Measurements from ENCODE around the gene PAN3. TPM values are rescaled to one million over a fixed set of nuclear protein-coding genes. Genes with fewer than 3 reads are reported as not detected.

Gene PAN3
- total and polyA plus RNA-seq, 9 donors = 16.5 to 24.0 (median 18.7) TPM

DNA sequence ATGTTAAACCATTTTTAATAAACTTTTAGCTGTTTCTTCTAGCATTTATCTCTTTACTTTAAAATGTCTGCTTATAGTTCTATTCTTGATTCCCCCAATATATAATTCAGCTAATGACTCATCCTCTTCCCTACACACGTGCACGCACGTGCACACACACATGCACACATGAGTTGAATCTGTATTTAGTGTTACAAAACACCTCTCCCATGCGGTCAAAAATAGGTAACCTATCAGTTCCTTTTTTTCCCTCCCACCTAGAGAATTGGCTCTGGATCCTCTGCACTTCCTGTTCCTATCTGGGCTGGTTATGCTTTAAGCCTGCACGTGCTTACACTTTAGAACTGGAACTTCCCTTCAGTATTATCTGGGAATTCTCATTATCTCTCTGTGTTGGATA lies 144.1 kb downstream of the PAN3 start:
- no peaks in the 10 kb centered on the region for H3K9me3 ChIP-seq (replicated peaks; ENCODE audit: control insufficient read depth, low read depth, low read length)
- no peaks in the 10 kb centered on the region for H3K4me1 ChIP-seq (ENCODE audit: control insufficient read depth, insufficient read depth, low read length)
- WGBS (ENCODE audit: insufficient coverage) = no CpG with 5 or more reads among the region's 5 CpGs
- no peak overlapping the region for H3K27ac ChIP-seq (ENCODE audit: low read length)
- no peak overlapping the region for H3K4me3 ChIP-seq (ENCODE audit: low read length)
- DNase-seq = no peak
- H3K27me3 ChIP-seq (ENCODE audit: control insufficient read depth, insufficient read depth, low read length) = no peaks in the 10 kb centered on the region
- H3K36me3 ChIP-seq (ENCODE audit: control insufficient read depth, insufficient read depth, low read length) = peaks cover 20% of the 10 kb centered on the region

- H3K9me3 ChIP-seq (replicated peaks; ENCODE audit: control insufficient read depth, low read depth, low read length) = no peaks in the 10 kb centered on the region
- no peak overlapping the region for H3K4me3 ChIP-seq (ENCODE audit: low read length)
- WGBS (ENCODE audit: insufficient coverage) = no CpG with 5 or more reads among the region's 3 CpGs
- peaks cover 21% of the 10 kb centered on the region for H3K36me3 ChIP-seq (ENCODE audit: control insufficient read depth, insufficient read depth, low read length)
- H3K27ac ChIP-seq (ENCODE audit: low read length) = no peak overlapping the region
- DNase-seq = no peak
- H3K27me3 ChIP-seq (ENCODE audit: control insufficient read depth, insufficient read depth, low read length) = no peaks in the 10 kb centered on the region
- no peaks in the 10 kb centered on the region for H3K4me1 ChIP-seq (ENCODE audit: control insufficient read depth, insufficient read depth, low read length)
Observed at GRCh38 chr13:28283600-28283999, 145.3 kb downstream of the PAN3 start.

- Histone ChIP-seq H3K4me1 (ENCODE audit: control insufficient read depth, insufficient read depth, low read length) (no peaks in the 10 kb centered on the region), H3K36me3 (ENCODE audit: control insufficient read depth, insufficient read depth, low read length) (peaks cover 23% of the 10 kb centered on the region)
- WGBS (ENCODE audit: insufficient coverage) = 100% methylated on average over 1 of the region's 1 CpG
Observed at GRCh38 chr13:28286263-28286662, 147.9 kb downstream of the PAN3 start.

DNA sequence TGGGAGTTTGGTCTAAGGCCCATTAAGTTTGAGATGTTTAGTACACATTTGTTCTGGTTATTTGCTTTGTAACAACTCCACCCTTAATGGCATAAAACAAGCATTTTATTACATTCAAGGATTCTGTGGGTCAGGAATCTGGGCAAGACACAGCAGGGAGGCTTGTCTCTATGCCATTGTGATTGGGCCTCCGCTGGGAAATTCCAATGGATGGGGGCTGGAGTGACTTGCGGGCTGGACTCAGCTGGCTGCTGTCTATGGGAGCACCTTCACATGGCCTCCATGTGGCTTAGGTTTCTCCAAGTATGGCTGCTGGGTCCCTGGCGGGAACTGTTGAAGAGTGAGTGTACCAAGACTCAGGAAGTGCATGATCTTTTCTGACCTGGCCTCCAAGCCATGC lies 159.0 kb downstream of the PAN3 start:
- H3K36me3 ChIP-seq (ENCODE audit: control insufficient read depth, insufficient read depth, low read length) = peaks cover 5% of the 10 kb centered on the region
- 90% methylated on average over 2 of the region's 3 CpGs for WGBS (ENCODE audit: insufficient coverage)
- DNase-seq = no peak
- no peaks in the 10 kb centered on the region for H3K9me3 ChIP-seq (replicated peaks; ENCODE audit: control insufficient read depth, low read depth, low read length)
- H3K27me3 ChIP-seq (ENCODE audit: control insufficient read depth, insufficient read depth, low read length) = no peaks in the 10 kb centered on the region
- no peak overlapping the region for H3K4me3 ChIP-seq (ENCODE audit: low read length)
- H3K4me1 ChIP-seq (ENCODE audit: control insufficient read depth, insufficient read depth, low read length) = no peaks in the 10 kb centered on the region
- no peak overlapping the region for H3K27ac ChIP-seq (ENCODE audit: low read length)

More at GRCh38 chr13:28286263-28286662, 147.9 kb downstream of the PAN3 start:
- Histone ChIP-seq H3K9me3 (replicated peaks; ENCODE audit: control insufficient read depth, low read depth, low read length) (no peaks in the 10 kb centered on the region), H3K27ac (ENCODE audit: low read length) (no peak overlapping the region), H3K27me3 (ENCODE audit: control insufficient read depth, insufficient read depth, low read length) (no peaks in the 10 kb centered on the region), H3K4me3 (ENCODE audit: low read length) (no peak overlapping the region)
- DNase-seq = no peak

DNA sequence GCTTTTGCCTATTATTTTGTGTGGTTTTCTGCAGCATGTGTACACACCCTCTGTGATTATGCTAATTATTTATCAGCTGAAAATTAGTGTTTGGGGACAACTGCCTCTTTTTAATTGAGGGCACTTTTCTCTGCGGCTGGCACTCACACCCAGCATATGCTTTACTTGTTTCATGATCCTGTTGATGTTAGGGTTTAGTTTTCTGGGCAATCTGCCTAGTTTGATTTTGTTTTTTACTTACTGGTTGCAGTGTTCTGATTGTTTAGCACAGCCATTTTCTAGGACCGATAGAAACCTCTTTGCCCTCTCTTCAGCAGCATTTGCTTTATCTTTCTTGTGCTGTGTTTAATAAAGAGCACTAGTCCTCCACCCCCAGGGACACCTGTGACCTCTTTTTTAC lies 161.6 kb downstream of the PAN3 start:
- WGBS (ENCODE audit: insufficient coverage) = no CpG with 5 or more reads among the region's 2 CpGs
- peak; percentile 27 for DNase-seq
- Histone ChIP-seq H3K27ac (ENCODE audit: low read length) (no peak overlapping the region), H3K36me3 (ENCODE audit: control insufficient read depth, insufficient read depth, low read length) (peaks cover 2% of the 10 kb centered on the region), H3K27me3 (ENCODE audit: control insufficient read depth, insufficient read depth, low read length) (no peaks in the 10 kb centered on the region), H3K9me3 (replicated peaks; ENCODE audit: control insufficient read depth, low read depth, low read length) (no peaks in the 10 kb centered on the region), H3K4me3 (ENCODE audit: low read length) (no peak overlapping the region), H3K4me1 (ENCODE audit: control insufficient read depth, insufficient read depth, low read length) (no peaks in the 10 kb centered on the region)

GRCh38 chr13:28301839-28302238 lies 163.5 kb downstream of the PAN3 start:
- Histone ChIP-seq H3K4me1 (ENCODE audit: control insufficient read depth, insufficient read depth, low read length) (no peaks in the 10 kb centered on the region), H3K36me3 (ENCODE audit: control insufficient read depth, insufficient read depth, low read length) (no peaks in the 10 kb centered on the region), H3K9me3 (replicated peaks; ENCODE audit: control insufficient read depth, low read depth, low read length) (no peaks in the 10 kb centered on the region), H3K27me3 (ENCODE audit: control insufficient read depth, insufficient read depth, low read length) (no peaks in the 10 kb centered on the region), H3K27ac (ENCODE audit: low read length) (no peak overlapping the region), H3K4me3 (ENCODE audit: low read length) (no peak overlapping the region)
- WGBS (ENCODE audit: insufficient coverage) = no CpG with 5 or more reads among the region's 4 CpGs
- no peak for DNase-seq

- Histone ChIP-seq H3K27ac (ENCODE audit: low read length) (no peak overlapping the region), H3K4me1 (ENCODE audit: control insufficient read depth, insufficient read depth, low read length) (no peaks in the 10 kb centered on the region), H3K27me3 (ENCODE audit: control insufficient read depth, insufficient read depth, low read length) (no peaks in the 10 kb centered on the region), H3K36me3 (ENCODE audit: control insufficient read depth, insufficient read depth, low read length) (no peaks in the 10 kb centered on the region), H3K4me3 (ENCODE audit: low read length) (no peak overlapping the region), H3K9me3 (replicated peaks; ENCODE audit: control insufficient read depth, low read depth, low read length) (no peaks in the 10 kb centered on the region)
- DNase-seq = no peak
- WGBS (ENCODE audit: insufficient coverage) = 79% methylated on average over 7 of the region's 10 CpGs
Observed at GRCh38 chr13:28306325-28306724, 168.0 kb downstream of the PAN3 start.

GRCh38 chr13:28313579-28313978 lies 175.2 kb downstream of the PAN3 start:
- Histone ChIP-seq H3K4me1 (ENCODE audit: control insufficient read depth, insufficient read depth, low read length) (peaks cover 24% of the 10 kb centered on the region), H3K9me3 (replicated peaks; ENCODE audit: control insufficient read depth, low read depth, low read length) (no peaks in the 10 kb centered on the region), H3K4me3 (ENCODE audit: low read length) (no peak overlapping the region), H3K27me3 (ENCODE audit: control insufficient read depth, insufficient read depth, low read length) (no peaks in the 10 kb centered on the region), H3K27ac (ENCODE audit: low read length) (no peak overlapping the region), H3K36me3 (ENCODE audit: control insufficient read depth, insufficient read depth, low read length) (no peaks in the 10 kb centered on the region)
- no peak for DNase-seq
- WGBS (ENCODE audit: insufficient coverage) = no CpG with 5 or more reads among the region's 6 CpGs

- Histone ChIP-seq H3K4me3 (ENCODE audit: low read length) (no peak overlapping the region), H3K9me3 (replicated peaks; ENCODE audit: control insufficient read depth, low read depth, low read length) (no peaks in the 10 kb centered on the region), H3K27ac (ENCODE audit: low read length) (no peak overlapping the region), H3K36me3 (ENCODE audit: control insufficient read depth, insufficient read depth, low read length) (no peaks in the 10 kb centered on the region), H3K4me1 (ENCODE audit: control insufficient read depth, insufficient read depth, low read length) (peaks cover 35% of the 10 kb centered on the region), H3K27me3 (ENCODE audit: control insufficient read depth, insufficient read depth, low read length) (no peaks in the 10 kb centered on the region)
- DNase-seq = no peak
- 92% methylated on average over 1 of the region's 6 CpGs for WGBS (ENCODE audit: insufficient coverage)
Observed at GRCh38 chr13:28314879-28315278, 176.5 kb downstream of the PAN3 start.

DNA sequence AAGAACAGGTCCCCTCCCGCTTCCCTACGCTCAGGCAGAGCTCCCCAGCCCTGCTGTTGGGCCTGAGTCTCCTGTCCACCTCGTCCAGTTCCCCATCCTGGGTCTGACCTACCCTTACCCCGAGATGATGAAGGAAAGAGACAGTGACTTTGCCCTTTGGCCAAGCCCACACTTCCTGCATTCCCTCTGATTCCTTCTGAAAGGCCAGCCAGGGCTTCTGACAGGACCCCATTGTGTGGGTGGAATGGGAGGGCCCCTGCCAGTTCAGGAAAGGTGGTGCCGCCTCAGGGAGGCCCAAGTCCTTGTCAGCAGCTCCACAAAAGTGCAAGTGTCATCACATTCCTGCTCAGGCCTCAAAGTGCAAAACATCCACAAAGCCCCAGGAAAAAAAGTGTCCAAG lies 177.8 kb downstream of the PAN3 start:
- Histone ChIP-seq H3K4me3 (ENCODE audit: low read length) (no peak overlapping the region), H3K27me3 (ENCODE audit: control insufficient read depth, insufficient read depth, low read length) (no peaks in the 10 kb centered on the region), H3K27ac (ENCODE audit: low read length) (no peak overlapping the region), H3K4me1 (ENCODE audit: control insufficient read depth, insufficient read depth, low read length) (peaks cover 42% of the 10 kb centered on the region), H3K36me3 (ENCODE audit: control insufficient read depth, insufficient read depth, low read length) (no peaks in the 10 kb centered on the region), H3K9me3 (replicated peaks; ENCODE audit: control insufficient read depth, low read depth, low read length) (no peaks in the 10 kb centered on the region)
- DNase-seq = no peak
- 50% methylated on average over 3 of the region's 5 CpGs for WGBS (ENCODE audit: insufficient coverage)

DNA sequence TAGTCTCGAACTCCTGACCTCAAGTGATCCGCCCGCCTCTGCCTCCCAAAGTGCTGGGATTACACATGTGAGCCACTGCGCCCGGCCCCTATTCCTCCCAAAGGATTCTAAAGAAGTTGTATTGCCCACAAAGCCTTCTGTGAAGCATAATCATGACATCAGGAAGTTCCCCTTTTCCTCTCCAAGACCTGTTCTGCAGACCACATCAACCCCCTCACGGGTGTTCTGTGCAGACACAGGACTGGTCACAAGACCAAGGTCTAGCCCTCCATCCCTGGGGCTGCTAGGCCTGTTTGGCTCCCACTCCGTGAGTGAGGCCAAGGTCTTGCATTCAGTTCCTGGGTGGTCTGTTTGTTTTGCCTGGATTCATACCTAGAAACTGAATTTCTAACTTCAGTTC lies 178.5 kb downstream of the PAN3 start:
- 59% methylated on average over 6 of the region's 7 CpGs for WGBS (ENCODE audit: insufficient coverage)
- no peak for DNase-seq
- H3K27ac ChIP-seq (ENCODE audit: low read length) = no peak overlapping the region
- H3K36me3 ChIP-seq (ENCODE audit: control insufficient read depth, insufficient read depth, low read length) = no peaks in the 10 kb centered on the region
- no peaks in the 10 kb centered on the region for H3K9me3 ChIP-seq (replicated peaks; ENCODE audit: control insufficient read depth, low read depth, low read length)
- H3K27me3 ChIP-seq (ENCODE audit: control insufficient read depth, insufficient read depth, low read length) = no peaks in the 10 kb centered on the region
- peaks cover 47% of the 10 kb centered on the region for H3K4me1 ChIP-seq (ENCODE audit: control insufficient read depth, insufficient read depth, low read length)
- no peak overlapping the region for H3K4me3 ChIP-seq (ENCODE audit: low read length)
